Tibial nerve (tissue), 4 donors: ENCODE results near the gene PSD2. TPM values are rescaled to one million over a fixed set of nuclear protein-coding genes. Genes with fewer than 3 reads are reported as not detected.

Source experiments
- DNase-seq, 2 donors: peaks; one replicate each; pipeline ENCODE4 v3.0.0-alpha.2; 2019; ENCODE audit warnings: low spot score in 2 of 2
- H3K27ac ChIP-seq, 4 donors: fragments of 200-600 bp; sonication (generic) in 3 of 4; one replicate each; pipeline ENCODE4 v1.5.1; 2017 to 2019; ENCODE audit warnings: mild to moderate bottlenecking in 1 of 4
- H3K27me3 ChIP-seq, 2 donors: fragments of 200-600 bp; sonication (generic) in 1 of 2; one replicate each; pipeline versions ENCODE4 v1.5.1 to v1.6.0; 2017 to 2019
- H3K36me3 ChIP-seq, 3 donors: fragments of 200-600 bp; sonication (generic); one replicate each; pipeline ENCODE4 v1.5.1; 2018 to 2019
- H3K4me1 ChIP-seq, 4 donors: fragments of 200-600 bp; sonication (generic) in 3 of 4; one replicate each; pipeline ENCODE4 v1.5.1; 2017 to 2019
- H3K4me3 ChIP-seq, 4 donors: fragments of 200-600 bp; sonication (generic) in 3 of 4; one replicate each; pipeline ENCODE4 v1.5.1; 2017 to 2019; ENCODE audit warnings: mild to moderate bottlenecking in 1 of 4, moderate library complexity in 1 of 4
- H3K9me3 ChIP-seq, 4 donors: fragments of 200-600 bp; sonication (generic) in 3 of 4; one replicate each; pipeline ENCODE4 v1.5.1; 2017 to 2019
- EP300 ChIP-seq, 2 donors: sonication (generic); formaldehyde crosslinking; IDR thresholded peaks; one replicate each; pipeline ENCODE4 v1.6.1; 2017; ENCODE audit warnings: antibody characterized with exemption in 2 of 2, mild to moderate bottlenecking in 1 of 2
- POLR2A ChIP-seq, 2 donors: fragments of 450-650 bp; IDR thresholded peaks; one replicate each; pipeline ENCODE4 v1.6.1; 2017; ENCODE audit warnings: antibody characterized with exemption in 2 of 2, mild to moderate bottlenecking in 2 of 2, moderate library complexity in 2 of 2
- WGBS, 2 donors: methylation state at CpG; one replicate each; pipeline ENCODE4 v1.1.5; 2018; 5-methylcytosine and 5-hydroxymethylcytosine counted together
- total RNA-seq, 4 donors: library from RNA; depleted of rRNA; stranded (reverse); fragments of >200 nt; gene quantifications; one replicate each; pipeline ENCODE4 v1.1.0, GENCODE V29; 2016
- TF ChIP-seq, protein P1 (sequence below), 5 experiments: fragments of 200-600 bp in 3 of 5; fragments of 450-650 bp in 2 of 5; sonication (generic) in 3 of 5; IDR thresholded peaks; one replicate each; pipeline ENCODE4 v1.5.1; 2016 to 2019; ENCODE audit warnings: antibody characterized with exemption in 5 of 5, mild to moderate bottlenecking in 3 of 5, moderate library complexity in 2 of 5

PSD2 gene
- total RNA-seq, 4 donors from 2014 or later: under 0.01 to 0.30 (median 0.21) TPM; not detected in 1

GRCh38 chr5:139882316-139882715 is 86.7 kb downstream of the PSD2 start:
- WGBS, 2 donors: 61 to 74% methylated on average over 3 of the region's 3 CpGs
- H3K27me3 ChIP-seq: no peaks in the 10 kb centered on the region
- TF ChIP-seq EP300 (IDR thresholded peaks at IDR 0.05) (no peak), POLR2A (IDR thresholded peaks at IDR 0.05) (no peak)
- TF ChIP-seq, protein P1, sequence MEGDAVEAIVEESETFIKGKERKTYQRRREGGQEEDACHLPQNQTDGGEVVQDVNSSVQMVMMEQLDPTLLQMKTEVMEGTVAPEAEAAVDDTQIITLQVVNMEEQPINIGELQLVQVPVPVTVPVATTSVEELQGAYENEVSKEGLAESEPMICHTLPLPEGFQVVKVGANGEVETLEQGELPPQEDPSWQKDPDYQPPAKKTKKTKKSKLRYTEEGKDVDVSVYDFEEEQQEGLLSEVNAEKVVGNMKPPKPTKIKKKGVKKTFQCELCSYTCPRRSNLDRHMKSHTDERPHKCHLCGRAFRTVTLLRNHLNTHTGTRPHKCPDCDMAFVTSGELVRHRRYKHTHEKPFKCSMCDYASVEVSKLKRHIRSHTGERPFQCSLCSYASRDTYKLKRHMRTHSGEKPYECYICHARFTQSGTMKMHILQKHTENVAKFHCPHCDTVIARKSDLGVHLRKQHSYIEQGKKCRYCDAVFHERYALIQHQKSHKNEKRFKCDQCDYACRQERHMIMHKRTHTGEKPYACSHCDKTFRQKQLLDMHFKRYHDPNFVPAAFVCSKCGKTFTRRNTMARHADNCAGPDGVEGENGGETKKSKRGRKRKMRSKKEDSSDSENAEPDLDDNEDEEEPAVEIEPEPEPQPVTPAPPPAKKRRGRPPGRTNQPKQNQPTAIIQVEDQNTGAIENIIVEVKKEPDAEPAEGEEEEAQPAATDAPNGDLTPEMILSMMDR (IDR thresholded peaks at IDR 0.05): no peak
- H3K9me3 ChIP-seq: no peaks in the 10 kb centered on the region
- no peak for DNase-seq
- H3K4me3 ChIP-seq: no peak overlapping the region
- H3K27ac ChIP-seq: no peak overlapping the region
- H3K4me1 ChIP-seq: no peaks in the 10 kb centered on the region
- H3K36me3 ChIP-seq: peaks cover 0 to 20% (median 0%) of the 10 kb centered on the region in 3 donors

DNA sequence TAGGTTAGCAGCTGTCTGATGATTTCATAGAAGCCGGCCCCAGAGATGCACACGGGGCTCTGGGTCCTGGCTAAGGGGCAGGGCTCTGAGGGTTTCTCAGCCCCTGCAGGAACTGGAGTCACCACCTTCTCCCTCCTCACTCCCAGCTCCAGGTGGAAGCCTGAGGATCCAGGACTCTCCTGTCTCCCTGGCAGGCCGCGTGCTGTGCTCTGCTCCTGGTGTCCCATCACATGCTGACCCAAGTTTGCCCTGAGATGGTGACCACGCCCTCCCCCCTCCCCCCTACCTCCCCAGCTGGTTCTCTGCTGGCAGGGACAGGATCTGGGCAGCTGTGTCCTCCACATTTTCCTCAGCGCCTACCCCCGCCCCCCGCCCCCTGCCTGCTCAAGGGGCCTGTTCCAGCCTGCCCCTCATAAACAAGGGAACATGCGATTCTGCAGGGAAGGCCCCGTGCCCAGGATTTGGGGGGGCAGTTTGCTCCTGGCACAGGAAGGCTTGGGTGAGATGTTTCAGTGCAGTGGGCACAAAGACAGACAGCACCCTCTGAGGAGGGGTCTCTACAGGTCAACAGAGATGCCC is 87.4 kb downstream of the PSD2 start:
- H3K9me3 ChIP-seq: no peaks in the 10 kb centered on the region
- H3K4me1 ChIP-seq: no peaks in the 10 kb centered on the region
- 48 to 70% methylated on average over 7 to 8 of the region's 10 CpGs for WGBS, 2 donors
- H3K27me3 ChIP-seq: no peaks in the 10 kb centered on the region
- TF ChIP-seq EP300 (IDR thresholded peaks at IDR 0.05): no peak
- no peak for TF ChIP-seq POLR2A (IDR thresholded peaks at IDR 0.05)
- TF ChIP-seq, protein P1 (IDR thresholded peaks at IDR 0.05): no peak
- peaks cover 0 to 19% (median 0%) of the 10 kb centered on the region in 3 donors for H3K36me3 ChIP-seq
- H3K27ac ChIP-seq: no peak overlapping the region
- H3K4me3 ChIP-seq: no peak overlapping the region
- DNase-seq: no peak

DNA sequence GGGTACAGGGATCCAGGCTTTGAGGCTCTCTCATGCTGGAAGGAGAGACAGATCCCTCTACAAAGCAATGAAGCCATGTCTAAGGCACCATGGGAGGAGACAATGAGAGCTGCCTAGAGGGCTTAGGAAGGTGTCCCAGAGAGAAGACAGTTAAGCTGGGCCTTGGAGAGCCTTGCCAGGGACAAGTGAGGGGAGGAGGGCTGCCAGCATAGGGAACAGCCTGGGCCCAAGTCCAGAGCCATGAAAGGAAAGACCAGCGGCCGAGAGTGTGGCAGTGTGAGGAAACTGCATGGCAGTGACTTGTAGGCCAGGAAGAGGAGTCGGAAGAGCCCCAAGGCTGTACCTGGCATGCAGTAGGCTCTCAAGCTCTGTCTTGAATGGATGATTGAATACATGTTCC is 88.5 kb downstream of the PSD2 start:
- peaks cover 0 to 5% (median 0%) of the 10 kb centered on the region in 4 donors for H3K4me1 ChIP-seq
- TF ChIP-seq EP300 (IDR thresholded peaks at IDR 0.05): no peak
- TF ChIP-seq, protein P1 (IDR thresholded peaks at IDR 0.05): no peak
- no peak for TF ChIP-seq POLR2A (IDR thresholded peaks at IDR 0.05)
- DNase-seq: no peak
- WGBS, 2 donors: 81 to 97% methylated on average over 3 of the region's 3 CpGs
- no peaks in the 10 kb centered on the region for H3K27me3 ChIP-seq
- H3K9me3 ChIP-seq: no peaks in the 10 kb centered on the region
- no peak overlapping the region for H3K4me3 ChIP-seq
- peaks cover 0 to 19% (median 0%) of the 10 kb centered on the region in 3 donors for H3K36me3 ChIP-seq
- no peak overlapping the region for H3K27ac ChIP-seq

GRCh38 chr5:139884734-139885133 is 89.1 kb downstream of the PSD2 start:
- Histone ChIP-seq H3K9me3 (no peaks in the 10 kb centered on the region), H3K4me3 (no peak overlapping the region), H3K4me1 (peaks cover 0 to 5% (median 0%) of the 10 kb centered on the region in 4 donors), H3K27me3 (no peaks in the 10 kb centered on the region), H3K27ac (no peak overlapping the region), H3K36me3 (peaks cover 0 to 19% (median 0%) of the 10 kb centered on the region in 3 donors)
- no peak for DNase-seq
- no peak for TF ChIP-seq EP300 (IDR thresholded peaks at IDR 0.05)
- TF ChIP-seq POLR2A (IDR thresholded peaks at IDR 0.05): no peak
- TF ChIP-seq, protein P1 (IDR thresholded peaks at IDR 0.05): no peak
- 58 to 66% methylated on average over 3 of the region's 3 CpGs for WGBS, 2 donors

DNA sequence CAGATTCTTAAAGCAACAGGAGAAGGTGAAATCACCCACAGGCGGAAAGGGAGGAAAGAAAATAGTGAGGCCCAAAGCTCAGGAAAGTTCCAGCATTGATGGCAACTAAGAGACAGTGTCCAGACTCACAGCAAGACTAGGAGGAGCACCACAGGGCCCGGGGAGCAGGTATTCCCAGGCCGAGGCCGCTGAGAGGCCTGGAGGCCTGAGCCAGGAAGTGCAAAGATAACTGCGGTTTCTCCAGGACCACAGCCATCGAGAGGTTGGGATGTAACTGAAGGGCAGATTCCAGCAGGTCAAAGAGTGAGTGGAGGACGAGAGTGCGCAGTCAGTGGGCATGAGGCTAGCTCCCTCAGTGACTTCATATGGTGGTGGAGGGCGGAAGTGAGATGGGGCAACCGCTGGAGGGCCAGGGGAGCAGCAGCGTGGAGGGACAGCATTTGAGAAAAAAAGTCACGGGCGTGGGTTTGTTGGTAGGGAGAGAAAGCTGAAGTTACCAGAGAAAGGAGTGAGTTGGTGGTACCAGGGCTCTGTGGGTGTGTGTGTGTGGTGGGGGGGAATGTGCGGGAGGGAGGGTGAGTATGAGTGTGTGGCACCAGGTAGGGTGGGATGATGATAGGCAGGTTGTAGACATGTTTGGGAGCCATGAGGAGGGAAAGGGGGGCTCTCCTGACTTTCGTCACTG is 89.7 kb downstream of the PSD2 start:
- H3K9me3 ChIP-seq: no peaks in the 10 kb centered on the region
- TF ChIP-seq EP300 (IDR thresholded peaks at IDR 0.05) (no peak), POLR2A (IDR thresholded peaks at IDR 0.05) (no peak)
- TF ChIP-seq, protein P1 (IDR thresholded peaks at IDR 0.05): no peak
- H3K4me3 ChIP-seq: no peak overlapping the region
- H3K27me3 ChIP-seq: no peaks in the 10 kb centered on the region
- H3K4me1 ChIP-seq: peaks cover 0 to 5% (median 0%) of the 10 kb centered on the region in 4 donors
- H3K36me3 ChIP-seq: peaks cover 0 to 19% (median 0%) of the 10 kb centered on the region in 3 donors
- no peak for DNase-seq
- no peak overlapping the region for H3K27ac ChIP-seq
- 90% methylated on average over 15 of the region's 15 CpGs for WGBS, 2 donors
